Embryonic facial prominence (tissue), 1 donor: ENCODE data around the gene CXCL3.
"Not testable (repeated sequence)": the region's sequence is repeated elsewhere in the genome, so short reads cannot be mapped to it uniquely, and the experiment has no call there.

Source experiments
- DNase-seq: peaks from one replicate; pipeline ENCODE4 v3.0.0-alpha.2; 2016; ENCODE audit errors: extremely low spot score

Gene CXCL3

GRCh38 chr4:74038425-74039314 is at the start of gene CXCL3:
TSS of gene CXCL3 (minus strand) at chr4:74038689. CDS start at chr4:74038611, 78 bp downstream.
- peak; percentile 8 for DNase-seq

GRCh38 chr4:74087481-74087880 is 49.0 kb upstream of the CXCL3 start:
- DNase-seq = no peak

DNA sequence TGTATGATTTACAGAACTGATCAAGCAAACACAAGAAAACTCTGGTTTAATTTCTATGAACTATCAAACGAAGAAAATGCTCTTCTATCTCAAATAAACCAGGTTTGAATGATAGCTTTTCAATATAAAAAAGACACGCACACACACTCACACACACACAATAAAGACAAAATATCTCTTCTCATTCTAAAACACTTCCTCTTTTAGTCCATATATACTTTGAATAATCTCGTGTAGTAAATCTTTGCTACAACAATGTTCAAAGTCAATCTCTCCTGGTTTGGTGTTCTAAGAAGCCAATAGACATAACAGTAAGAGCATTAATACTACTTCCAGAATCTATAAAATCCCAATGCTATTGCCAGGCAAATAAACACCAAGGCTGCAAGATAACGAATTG is 47.2 kb upstream of the CXCL3 start:
- no peak for DNase-seq

GRCh38 chr4:74084984-74085383 is 46.5 kb upstream of the CXCL3 start:
- DNase-seq = no peak

DNA sequence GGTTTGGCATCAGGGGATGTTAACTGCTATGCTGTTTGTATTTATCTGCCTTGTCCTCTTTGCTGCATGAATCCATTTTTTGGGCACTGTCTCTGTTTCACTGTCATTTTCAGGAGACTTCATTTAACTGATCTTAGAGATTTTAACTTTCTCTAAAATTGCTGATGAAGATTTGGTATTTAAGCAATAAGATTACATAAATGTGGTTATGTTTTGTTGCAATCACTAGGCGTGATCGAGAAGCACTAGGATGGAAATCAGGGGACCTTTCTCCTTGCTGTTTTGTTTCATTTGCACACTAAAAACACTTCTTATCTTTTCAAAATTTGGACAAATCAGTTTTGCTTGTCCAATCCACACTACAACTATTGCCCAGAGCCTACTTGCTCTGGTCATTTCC is 45.1 kb upstream of the CXCL3 start:
- DNase-seq = no peak

- DNase-seq = no peak
These were observed 42.5 kb upstream of the CXCL3 start for GRCh38 chr4:74081035-74081434.

DNA sequence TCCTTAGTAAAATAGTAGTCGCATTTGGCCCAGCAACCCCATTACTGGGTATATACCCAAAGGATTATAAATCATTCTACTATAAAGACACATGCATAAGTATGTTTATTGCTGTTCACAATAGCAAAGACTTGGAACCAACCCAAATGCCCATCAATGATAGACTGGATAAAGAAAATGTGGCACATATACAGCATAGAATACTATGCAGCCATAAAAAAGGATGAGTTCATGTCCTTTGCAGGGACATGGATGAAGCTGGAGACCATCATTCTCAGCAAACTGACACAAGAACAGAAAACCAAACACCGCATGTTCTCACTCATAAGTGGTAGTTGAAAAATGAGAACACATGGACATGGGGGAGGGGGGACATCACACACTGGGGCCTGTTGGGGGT is 41.9 kb upstream of the CXCL3 start:
- not testable (repeated sequence) for DNase-seq

- not testable (repeated sequence) for DNase-seq
These were observed 40.5 kb upstream of the CXCL3 start for GRCh38 chr4:74079024-74079423.

DNA sequence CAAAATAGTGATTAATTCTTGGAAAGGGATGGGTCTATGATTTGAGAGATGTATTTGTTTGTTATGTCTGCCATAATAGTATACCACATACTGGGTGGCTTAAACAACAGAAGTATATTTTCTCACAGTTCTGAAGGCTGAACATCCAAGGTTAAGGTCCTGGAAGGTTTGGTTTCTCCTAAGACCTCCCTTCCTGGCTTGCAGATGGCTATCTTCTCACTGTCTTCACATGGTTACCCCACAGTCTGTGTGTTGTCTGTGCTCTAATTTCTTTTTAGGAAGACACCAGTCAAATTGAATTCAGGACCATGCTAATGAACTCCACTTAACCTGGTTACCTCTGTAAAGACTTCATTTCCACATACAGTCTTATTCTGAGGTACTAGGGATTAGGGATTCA is 34.9 kb upstream of the CXCL3 start:
- DNase-seq = no peak

DNA sequence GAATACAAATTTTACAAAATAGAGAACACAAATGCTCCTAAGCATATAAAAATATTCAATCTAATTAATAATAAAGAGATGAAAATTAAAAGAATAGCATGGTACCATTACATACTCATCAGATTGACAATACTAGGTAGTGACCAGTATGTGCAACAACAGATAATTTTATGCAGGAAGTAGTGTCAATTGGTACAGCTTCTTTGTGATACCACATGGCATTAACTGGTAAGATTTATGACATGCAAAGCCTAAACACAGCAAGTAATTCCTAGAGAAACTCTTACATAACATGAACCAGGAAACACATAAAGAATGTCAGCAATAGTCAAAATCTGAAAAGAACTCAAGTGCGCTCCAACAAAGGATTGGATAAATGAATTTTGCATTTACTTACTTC is 34.2 kb upstream of the CXCL3 start:
- no peak for DNase-seq

GRCh38 chr4:74067586-74067985 is 29.1 kb upstream of the CXCL3 start:
- no peak for DNase-seq

DNA sequence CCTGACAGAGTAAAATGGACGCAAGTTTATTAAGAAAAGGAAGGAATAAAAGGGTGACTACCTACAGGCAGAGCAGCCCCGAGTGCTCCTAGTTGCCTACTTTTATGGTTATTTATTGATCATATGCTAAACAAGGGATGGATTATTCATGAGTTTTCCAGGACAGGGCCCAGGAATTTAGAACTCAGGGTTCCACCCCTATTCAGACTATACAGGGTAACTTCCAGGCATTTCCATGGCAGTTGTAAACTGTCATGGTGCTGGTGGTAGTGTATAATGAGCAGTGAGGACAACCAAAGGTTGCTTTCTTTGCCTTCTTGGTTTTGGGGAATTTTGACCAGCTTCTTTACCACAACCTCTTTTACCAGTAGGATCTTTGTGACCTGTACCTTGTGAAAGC is 27.7 kb upstream of the CXCL3 start:
- no peak for DNase-seq

GRCh38 chr4:74065115-74065642 is 26.7 kb upstream of the CXCL3 start:
- no peak for DNase-seq

DNA sequence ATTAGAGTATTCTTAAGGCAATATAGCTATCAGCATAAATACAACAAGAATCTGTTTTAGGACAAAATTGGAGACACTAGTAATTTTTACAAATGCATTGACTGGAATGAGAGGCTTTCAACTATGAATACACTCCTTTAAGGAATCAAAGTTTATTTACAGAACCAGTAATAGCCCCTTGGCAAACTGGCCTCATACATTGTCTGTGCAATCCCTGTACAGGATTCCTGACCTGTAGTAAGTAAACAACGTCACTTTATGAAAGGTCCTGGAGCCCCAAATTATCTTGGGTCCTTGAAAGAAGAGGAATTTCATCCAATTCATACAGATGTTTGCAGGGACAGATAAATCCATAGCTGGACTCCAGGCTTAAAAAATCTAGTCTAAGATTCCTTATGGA is 25.4 kb upstream of the CXCL3 start:
- DNase-seq = no peak

DNA sequence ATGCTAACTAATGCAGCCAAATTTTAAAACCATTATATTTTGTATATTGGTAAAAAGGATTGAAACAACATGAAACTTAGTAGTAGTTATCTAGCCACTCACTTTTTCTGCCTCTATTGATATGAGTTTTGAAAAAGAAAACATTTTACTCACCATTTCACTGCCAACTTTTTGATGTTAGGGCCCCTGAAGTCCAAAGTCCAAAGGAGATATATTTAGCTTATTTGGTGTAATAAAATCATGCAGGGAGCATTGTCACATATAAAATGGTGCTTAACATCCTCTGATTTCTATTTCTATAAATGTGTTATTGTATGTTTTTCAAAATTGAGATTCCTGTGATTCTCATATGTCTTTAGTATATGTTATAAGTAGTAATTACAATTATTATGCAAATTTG is 24.5 kb upstream of the CXCL3 start:
- DNase-seq = no peak

GRCh38 chr4:74061430-74061829 is 22.9 kb upstream of the CXCL3 start:
- no peak for DNase-seq

DNA sequence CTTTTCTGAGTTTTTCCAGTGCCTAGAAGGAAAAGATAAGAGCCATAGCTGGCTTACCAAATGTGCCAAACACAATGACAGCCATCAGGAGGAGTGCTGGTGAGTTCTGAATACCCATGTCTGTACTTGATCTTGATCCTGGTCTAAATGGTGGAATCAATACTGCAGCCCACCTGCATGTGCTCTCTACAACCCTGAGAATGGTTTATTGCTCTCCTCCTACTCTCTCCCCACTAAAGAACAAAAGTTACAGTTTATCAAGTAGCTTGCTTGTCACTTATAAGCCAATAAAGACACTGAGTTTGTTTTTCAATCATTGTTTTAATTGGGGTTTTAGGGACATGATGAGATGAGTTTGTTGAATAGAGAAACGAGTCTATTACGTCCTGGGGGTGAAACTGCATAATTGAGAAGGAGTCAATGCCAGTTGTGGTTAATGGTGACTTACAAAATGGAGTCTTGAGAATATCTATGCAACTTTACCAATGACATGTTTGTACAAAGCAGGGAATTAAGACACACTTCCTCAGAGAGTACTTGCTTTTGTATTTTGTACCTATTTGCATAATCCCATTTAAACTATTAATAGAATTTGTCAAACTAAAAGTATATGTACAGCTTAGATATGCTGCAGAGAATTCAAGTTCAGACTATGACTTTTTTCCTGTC is 20.8 kb upstream of the CXCL3 start:
- DNase-seq = no peak

DNA sequence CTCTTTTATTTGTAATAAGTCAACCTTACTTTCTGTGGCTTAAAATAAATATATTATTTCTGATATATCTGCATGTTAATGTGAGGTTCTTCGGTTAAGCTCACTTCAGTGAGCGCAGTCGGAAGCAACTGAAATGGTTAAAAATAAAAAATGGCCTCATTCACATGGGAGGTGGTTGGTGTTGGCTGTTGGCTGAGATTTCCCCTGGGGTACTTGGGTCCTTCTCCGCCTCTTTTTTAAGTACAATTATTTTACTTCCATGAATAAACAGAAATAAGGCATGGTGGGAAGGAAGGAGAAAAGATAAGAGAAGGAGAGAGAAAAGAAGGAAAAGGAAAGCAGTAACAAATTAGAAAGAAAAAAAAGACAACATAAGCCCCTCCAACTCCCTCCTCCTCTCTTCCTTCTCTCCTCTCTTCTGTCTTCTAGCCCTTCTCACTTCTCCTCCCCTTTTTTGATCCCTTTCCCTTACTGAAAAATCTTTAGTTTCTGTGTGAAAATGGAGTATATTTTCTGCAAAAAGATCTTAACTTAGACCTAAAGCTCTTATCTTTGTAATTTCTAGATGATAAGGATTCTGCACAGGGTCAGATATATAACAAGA is 19.7 kb upstream of the CXCL3 start:
- no peak for DNase-seq

- no peak for DNase-seq
These were observed 19.1 kb upstream of the CXCL3 start for GRCh38 chr4:74057588-74057987.

- no peak for DNase-seq
These were observed 18.5 kb upstream of the CXCL3 start for GRCh38 chr4:74056858-74057562.

DNA sequence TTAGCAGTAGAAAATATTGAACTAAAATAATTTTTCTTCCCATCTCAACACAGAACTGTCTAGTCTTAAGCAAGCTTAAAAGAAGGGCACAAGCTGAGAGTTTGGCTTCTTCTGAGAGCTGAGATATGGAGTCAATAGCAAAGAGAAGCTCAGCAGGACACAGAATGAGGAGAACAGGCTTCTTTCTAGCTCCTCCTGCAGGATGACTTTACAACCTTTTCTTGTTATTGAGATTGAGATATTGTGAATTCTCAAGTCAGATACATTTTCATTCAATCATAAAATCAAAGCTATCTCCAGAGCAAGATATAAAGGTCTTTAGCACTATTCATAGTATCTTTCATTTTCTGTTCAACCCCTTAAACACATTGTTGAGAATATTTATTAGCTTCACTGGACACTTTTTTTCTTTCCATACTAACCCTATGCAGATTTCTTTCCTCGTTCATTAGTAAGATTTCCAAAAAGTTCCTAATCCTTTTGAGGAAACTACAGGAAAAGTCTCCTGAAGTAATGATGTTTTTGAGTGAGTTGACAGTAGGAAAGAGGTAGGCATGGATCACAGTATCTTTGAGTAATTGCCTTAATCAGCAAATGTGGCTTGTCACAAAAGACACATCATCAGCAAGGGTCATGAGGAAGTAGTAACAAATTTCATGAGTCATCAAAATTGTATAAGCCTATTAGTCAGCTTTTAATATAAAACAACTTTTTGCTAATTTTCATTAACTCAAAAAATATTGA is 17.8 kb upstream of the CXCL3 start:
- no peak for DNase-seq
